ENCODE data around the gene EFEMP1.

The EFEMP1 gene

DNA sequence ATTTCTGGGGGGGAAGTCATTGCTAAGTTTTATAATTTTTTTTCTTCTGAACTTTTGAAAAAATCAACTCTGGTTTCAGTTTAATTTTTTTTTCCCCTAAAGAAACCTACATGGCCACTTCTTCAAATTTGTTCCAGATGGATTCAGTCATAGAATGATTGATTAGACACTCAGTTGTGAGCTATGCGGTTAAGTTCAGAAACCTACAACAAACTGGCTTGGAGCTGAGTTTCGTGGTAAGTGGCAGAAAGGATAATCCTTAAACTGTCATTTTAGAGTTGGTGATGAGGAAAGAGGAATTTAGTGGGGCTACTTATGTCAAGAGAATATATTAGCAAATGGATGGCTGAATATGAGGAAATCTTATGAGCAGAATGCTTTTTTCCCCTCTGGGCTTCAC, 23.7 kb downstream of the EFEMP1 start:
- no peak for DNase-seq (ENCODE audit: low read depth, low spot score)

DNA sequence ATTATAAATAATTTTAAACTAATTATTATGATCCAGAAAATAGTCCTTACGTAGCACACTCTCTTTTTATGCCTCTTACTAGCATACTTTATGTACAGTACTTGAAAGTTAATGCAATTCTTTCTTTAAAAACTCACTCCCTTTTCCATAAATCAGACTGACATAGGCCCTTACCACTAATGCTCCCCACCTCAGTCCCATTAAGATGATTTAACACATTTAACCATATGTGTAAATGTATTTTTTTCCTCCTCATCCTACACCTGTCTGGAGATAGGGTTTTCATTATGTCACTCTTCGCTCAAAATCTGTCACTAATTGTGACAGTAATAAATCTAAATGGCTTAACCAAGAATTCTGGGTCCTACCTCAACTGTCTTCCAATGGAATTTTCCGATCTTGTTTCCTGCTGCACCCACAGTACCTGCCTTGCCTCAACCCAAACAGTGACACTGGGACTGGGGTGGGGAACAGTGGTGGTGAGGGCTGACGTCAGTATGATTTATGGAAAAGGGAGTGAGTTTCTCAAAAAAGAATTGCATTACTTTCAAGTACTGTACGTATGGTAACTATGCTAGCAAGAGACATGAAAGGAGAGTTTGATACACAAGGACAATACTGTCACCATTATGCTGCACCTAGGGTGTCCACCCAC, 25.1 kb downstream of the EFEMP1 start:
- no peak for DNase-seq (ENCODE audit: low read depth, low spot score)

DNA sequence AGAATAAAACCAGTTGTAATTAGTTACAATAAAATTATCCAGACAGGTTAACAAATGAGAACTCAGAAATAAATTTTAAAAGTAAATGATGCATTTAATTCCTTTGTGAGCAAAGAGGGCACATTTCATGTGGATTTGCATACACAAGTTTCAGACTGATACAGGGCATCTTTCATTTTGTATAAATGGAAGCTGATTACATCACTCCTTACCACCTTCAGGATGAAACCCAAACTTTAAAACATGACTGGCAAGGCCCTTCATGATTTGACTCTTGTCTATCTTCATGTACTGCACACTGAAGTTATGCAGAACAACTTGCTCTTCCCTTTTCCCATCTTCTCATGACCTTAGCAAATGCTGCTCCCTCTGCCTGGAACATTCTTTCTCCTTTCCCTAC, 26.9 kb downstream of the EFEMP1 start:
- DNase-seq (ENCODE audit: low read depth, low spot score), result no peak

DNA sequence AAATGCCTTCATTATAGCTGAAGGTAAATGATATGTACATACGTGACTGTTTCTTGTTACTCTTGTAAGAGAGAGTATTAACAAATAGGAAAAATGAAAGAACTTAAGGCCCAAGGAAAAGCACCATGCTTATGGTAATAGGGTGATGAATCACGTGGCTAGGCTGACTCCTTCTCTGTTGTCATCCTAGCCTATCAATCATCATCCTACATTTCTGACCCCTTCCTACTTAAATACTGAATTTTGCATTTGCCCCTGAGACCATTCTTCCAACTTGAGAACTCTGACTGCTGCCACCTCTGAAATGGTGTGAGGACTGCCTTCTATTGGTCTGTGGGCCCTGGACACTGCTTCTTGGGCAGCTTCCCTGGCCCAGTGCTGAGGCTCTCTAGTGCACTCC, 28.9 kb downstream of the EFEMP1 start:
- no peak for DNase-seq (ENCODE audit: low read depth, low spot score)

DNA sequence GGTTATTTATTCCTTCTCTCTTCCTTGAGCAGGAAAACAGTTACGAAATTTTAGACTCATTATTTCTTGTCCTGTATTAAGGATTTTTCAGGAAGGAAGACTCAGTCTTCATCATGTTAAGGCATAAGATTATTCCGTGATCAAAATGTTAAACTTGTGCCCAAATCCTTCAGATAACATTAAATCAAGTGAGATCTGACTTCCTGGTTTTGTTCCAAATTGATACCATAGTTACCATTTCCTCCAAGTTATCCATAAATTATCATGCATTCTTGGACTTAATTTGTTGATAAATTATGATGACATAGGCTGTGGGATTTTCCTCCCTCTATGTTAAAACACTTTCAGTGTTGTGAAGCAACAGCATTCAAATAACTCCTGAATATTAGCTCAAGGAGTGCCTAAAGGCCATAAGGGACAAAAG, 31.9 kb downstream of the EFEMP1 start:
- DNase-seq (ENCODE audit: low read depth, low spot score), result no peak

DNA sequence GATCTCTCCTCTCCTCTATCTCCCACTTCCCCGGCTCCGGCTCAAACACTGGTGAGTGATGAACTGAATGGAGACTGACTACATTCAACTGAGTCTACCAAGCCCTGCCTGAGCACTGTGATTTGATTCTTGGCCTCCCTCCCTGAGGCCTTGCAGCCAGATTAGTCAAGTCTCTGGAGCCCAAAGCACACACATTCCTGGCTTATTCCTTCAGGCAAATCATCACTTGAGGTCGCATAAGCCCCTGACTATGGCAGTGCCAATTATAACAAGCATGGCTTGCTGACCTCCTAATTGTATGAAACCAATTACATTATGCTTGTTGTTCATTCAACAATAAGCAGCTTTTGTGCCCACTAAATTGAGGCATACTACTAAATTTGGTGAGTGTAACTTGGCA, 34.6 kb downstream of the EFEMP1 start:
- DNase-seq (ENCODE audit: low read depth, low spot score), result no peak

DNA sequence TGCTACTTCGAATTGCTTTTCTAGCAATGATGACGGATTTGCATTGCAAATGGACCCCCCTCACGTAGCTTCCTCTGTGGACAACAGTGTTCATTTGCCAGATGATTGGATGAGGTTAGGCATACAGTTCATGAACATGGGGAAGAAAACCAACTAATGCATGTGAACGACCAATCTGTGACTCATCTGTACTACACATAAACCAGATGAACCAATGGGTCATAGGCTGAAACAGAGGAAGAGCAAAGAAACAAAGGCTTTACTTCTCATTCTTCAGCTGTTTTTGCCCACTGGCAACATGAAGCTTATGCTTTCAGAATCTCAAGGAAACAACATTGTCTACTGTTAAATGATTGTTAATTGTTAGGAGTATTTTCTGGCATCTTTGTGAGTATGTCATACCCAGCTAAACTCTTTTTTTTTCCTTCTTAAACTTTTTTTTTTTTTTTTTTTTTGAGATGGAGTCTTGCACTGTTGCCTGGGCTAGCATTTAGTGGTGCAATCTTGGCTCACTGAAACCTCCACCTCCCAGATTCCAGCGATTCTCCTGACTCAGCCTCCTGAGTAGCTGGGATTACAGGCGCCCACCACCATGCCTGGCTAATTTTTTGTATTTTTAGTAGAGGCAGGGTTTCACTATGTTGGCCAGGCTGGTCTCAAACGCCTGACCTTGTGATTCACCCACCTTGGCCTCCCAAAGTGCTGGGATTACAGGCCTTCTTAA, 35.5 kb downstream of the EFEMP1 start:
- no peak for DNase-seq (ENCODE audit: low read depth, low spot score)

DNA sequence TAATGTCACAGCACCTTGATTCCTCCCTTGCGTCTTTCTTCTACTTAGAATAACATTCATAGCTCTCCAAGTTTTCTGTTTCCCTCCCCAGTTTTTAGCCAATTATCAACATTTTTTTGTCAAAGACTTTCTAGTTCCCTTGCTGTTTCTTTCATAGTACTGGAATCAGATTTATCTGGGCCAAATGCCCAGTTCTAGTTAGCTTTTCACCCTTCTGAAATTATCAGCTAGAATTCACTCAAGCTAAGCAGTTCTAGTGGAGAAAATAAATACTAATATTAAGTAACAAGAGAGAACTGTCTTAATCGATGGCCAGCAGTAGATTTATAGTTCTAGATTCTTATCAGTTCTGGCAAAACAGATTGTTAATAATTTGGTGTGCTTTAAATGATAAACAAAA, 36.2 kb downstream of the EFEMP1 start:
- DNase-seq (ENCODE audit: low read depth, low spot score), result no peak

DNA sequence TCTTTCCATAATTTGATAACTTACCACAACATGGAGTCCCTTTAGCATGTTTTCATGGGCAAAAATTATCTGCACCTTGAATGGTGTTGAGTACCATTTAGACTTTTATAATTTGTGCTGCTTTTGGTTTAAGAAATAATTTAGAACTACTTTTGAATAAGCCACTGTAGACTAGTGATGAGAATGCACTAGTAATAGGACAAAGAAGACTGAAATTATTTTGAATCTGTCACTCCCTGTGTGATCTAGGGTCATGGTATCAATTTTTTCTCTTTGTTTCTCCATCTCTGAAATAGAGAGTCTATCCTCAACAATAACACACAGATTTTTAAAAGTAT, 37.7 kb downstream of the EFEMP1 start:
- no peak for DNase-seq (ENCODE audit: low read depth, low spot score)

DNA sequence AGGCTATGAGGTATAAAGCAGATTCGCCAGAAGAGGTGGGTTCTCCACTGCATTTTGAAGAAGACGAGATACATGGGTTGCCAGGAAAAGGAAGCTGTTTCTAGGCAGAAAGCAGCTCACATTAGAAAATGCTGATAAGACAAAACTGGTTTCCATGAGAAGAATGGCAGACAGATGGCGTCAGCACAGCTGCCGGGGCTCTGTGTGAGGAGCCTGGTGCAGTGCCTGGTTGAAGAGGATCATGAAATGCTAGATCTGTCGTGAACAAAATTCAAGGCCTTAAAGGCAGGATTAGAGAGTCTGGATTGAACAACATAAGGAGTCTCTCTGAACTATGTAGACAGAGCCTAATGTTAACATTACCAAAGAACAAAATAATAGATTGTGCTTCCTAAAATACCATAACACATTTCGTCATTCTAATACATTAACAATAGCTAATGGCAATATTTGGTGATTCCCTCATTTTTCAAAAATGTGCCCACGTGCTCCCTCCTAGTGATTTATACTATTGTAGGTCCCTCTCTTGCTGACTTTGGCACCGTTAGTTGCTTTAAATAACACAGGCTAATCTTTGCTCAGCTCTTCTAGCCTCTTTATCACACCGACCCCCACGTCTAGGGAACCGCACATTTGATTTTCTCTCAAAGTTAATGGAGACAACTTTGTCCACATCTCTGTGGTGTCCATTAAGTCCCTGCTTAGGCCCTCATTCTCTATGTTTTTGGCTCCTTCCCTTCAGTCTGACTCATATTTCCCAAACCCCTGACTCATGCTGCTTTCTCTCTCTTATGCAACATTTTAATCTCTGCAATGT, 38.2 kb downstream of the EFEMP1 start:
- peak; percentile 73 for DNase-seq (ENCODE audit: low read depth, low spot score)

DNA sequence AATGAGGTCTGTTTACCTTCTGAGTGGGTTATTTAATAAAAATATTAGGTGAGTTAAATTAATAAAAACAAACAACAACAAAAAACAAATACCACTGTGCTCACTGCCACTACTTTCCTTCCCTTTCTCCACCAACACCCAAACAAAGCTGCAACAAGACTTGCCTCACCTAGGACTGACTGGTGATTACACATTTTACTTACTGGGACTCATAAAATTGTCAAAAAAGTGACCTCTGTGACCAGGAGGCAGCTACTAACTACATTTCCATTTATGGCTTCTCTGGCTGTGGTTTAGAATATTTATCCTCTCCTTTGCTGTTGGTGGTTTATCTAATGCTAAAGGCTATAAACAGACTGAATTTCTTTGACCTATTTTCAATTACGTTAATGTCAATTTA, 39.8 kb downstream of the EFEMP1 start:
- no peak for DNase-seq (ENCODE audit: low read depth, low spot score)

DNA sequence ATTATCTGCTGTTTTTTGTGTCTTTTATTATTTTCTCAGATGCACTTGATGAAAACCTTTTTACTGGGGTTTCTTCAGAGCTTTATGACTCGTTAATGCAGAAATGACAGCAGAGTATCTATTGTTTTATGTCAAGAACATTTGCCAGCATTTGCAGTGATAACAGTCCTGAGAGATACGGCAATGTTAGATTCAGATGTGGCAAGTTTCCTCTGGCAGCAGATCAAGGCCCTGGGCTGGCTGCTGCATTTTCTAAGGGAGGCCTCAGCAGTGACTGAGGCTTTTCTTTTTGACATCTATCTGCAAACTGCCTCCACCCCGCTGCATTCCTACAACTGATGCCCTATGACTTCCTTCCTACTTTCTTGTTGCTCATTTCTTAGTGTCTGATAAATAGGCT, 40.2 kb downstream of the EFEMP1 start:
- no peak for DNase-seq (ENCODE audit: low read depth, low spot score)

DNA sequence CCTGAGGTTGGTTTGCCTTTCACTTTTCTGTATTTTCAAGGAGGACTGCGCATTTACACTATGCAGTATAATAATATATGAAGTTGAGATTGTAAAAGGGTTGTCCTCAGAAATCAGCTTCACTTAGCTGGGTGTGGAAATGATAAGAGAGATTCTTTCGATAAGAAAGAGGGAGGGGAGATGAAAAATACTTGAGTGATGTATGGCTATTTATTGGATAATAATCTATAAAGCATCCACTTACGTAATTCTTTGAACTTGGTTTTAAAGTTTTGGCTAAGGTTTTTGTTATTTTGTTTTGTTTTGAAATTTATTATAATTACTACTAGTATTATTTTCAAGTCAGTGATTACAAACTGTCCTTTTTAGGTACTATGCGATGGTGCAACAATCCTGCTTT, 40.6 kb downstream of the EFEMP1 start:
- no peak for DNase-seq (ENCODE audit: low read depth, low spot score)

DNA sequence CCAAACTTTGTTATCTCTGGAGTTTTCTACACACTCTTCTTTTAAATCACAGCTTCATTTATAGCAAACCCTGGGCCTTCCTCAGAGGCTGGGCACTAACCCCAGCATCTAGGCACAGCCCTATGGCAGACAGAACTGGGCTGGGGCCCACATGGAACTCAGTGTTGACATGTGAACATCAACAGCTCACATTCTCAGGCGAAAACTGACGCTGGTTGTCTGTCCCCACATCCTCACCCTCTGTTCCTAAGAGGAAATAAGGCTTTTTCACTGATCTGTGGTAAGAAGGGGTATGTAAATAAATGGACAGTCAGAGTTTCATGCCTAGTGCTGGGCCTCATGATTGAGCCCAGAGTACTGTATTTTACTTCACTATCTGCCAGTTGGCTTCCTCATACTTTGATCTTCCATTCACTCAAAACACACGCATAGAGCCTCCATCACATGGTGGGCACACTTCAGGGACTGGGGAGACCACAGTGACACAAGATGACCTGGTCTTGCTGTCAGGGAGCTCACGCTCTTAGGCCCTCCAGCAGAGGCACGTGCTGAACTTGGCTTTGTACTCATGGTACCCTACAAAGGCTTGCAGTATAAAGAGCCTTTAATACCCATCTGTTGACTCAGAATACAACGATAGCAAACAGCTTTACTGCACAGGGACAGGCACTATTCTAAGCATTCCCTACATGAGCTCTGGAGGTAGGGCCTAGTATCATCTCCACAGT, 43.0 kb downstream of the EFEMP1 start:
- no peak for DNase-seq (ENCODE audit: low read depth, low spot score)

DNA sequence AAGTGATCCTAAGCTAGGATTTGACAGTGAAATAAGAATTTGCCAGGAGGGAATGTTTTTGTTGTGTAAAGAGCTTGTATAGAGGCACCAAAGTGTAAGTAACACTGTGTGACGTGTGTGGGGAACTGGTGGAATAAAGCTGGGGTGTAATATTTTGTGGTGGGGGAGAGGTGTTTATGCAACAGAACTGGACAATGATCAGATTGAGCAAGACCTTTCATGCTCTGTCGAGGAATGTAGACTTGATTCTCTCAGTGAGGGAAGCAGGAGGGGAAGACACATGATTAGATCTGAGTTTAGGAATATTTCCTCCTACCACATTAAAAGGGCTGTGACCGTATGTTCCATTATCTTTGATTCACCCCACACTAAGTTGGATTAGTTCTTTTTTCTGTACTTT, 43.6 kb downstream of the EFEMP1 start:
- no peak for DNase-seq (ENCODE audit: low read depth, low spot score)

DNA sequence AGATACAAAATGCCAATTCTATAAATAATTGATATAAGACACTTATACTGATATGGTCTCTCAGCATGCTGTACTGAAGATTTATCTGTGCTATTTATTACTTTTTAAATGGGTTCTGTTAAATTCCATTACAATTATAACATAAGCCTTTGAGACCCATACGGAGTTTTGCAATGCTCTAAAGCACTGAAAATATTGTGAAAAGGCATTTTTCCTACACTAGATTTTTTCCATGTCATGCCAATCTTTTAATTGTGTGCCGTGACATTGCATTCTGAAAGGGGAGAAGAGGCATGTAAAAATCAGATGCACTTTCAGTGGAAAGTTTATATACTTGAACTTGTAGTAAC, 46.5 kb downstream of the EFEMP1 start:
- no peak for DNase-seq (ENCODE audit: low read depth, low spot score)

DNA sequence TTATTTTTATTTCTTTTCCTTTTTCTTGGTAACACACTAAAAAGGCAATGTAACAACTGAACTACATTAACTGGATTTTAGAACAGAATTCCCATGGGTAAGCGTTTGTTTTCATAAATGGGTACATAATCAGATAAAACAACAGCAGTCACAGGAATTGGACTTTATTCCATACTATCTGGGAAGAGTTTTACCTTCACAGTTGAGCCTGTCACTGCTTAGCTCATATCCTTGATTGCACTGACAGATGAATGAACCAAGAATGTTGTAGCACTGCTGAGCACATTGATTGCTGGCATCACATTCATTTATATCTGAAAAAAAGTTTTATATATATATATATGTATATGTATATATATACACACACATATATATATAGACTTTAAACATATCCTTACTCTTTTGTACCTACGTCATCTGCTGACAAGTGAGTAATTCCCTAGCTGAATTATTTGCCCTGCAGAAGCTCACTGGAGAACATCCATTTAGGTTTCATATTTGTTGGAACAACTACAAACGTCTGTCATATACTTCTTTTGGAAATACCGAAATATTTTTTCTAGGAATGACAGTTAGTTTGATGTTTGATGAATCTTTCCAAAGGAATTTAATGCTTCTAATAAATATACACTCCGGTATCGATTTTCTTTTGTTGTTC, 47.0 kb downstream of the EFEMP1 start:
- no peak for DNase-seq (ENCODE audit: low read depth, low spot score)

DNA sequence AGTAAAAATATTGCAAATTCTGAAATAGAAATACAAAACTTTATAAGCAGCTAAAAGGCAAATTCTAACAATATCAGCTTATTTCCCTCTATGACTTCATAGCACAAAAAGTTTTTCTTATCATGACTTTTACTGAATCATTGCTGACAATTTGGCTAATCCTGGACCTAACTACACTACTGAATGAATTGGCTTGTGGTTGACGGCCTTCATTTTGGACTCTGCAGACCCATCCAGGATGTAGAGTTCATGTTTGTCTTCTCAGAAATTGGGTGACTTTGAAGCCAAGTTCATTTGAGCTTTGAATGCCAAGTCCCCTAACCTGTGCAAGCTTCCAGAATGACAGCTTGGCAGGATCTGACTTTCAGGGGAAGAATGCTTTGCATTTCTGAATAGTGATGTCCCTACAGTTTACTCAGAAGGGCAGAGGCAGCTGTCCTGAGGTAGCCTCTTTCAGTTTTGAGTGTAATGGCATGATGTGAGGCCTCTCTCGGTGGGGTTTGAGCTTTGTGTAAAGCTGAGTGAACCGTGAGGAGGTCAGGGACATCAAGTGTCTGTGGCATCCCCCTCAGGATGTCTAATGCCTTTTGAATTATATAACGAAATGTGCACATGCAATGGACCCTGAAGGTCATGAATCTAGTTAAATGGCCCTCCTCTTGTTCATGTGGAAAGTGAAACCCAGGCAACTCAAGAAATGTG, 48.0 kb downstream of the EFEMP1 start:
- no peak for DNase-seq (ENCODE audit: low read depth, low spot score)

DNA sequence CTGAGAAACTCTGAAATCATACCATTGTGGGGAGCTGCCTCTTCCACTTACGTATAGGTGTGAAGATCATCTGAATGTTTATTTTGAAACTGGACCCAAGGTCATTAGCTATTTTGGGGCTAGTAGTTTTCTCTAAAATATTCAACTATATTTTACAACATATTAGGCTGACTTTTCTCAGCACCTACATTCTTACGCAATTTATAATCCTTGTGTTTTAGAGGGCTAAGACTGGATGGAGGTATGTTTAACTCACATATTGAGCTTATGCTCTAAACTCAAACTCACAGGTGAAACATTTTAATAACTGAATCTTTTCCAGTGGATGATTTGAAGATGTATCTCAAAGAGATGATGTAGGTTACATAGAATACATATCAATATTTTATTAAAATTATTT, 49.2 kb downstream of the EFEMP1 start:
- no peak for DNase-seq (ENCODE audit: low read depth, low spot score)

DNA sequence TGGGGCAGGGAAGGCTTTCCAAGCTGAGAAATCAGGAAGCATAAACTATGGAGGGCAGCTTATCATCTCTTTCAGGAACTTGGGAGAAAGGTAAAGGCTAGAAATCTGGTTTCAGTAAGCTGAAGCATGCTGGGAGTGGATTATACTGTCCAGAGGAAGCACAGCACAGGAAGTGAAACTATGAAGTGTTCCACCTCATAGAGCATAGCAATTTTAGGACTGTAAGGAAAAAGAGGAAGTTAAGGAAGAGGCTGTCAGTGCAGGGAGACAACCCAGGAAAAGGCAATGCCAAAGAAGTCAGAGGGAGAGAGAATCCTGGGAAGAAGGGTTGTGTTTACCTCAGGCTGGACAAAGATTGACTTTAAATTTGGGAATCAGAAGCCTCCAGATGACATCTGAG, 51.9 kb downstream of the EFEMP1 start:
- DNase-seq (ENCODE audit: low read depth, low spot score), result no peak

DNA sequence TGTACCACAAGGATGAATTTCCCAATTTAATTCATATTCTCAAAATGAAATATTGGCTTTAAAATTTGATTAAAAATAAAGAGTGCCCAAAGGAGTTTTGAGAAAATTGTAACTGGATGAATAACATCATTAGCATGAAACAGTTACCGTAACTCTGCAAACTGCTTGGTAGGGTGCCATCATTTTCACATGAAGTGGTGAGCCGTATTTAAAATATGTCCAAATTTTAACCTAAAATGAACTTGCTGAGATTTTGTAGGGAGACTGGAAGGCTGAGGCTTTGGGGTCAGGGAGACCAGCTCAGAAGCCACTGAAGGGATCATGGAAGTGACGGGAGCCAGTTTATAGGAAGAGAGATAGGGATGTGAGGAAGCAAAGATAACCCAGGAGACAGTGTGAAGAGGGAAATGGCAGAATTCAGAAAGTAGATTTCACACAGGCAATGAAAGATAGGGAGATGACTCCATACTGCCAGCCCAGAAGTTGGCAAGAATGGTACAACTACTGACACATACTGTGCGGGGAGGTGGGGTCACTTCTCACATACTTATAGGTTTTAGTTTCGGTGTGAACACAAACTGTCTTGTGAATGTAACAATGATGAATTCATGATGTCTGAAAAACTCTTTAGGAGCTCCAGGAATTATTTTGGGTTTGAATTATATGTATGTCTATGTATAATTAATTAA, 53.8 kb downstream of the EFEMP1 start:
- DNase-seq (ENCODE audit: low read depth, low spot score), result no peak
